Measurements from ENCODE around the gene SLC19A1.

SLC19A1 gene

DNA sequence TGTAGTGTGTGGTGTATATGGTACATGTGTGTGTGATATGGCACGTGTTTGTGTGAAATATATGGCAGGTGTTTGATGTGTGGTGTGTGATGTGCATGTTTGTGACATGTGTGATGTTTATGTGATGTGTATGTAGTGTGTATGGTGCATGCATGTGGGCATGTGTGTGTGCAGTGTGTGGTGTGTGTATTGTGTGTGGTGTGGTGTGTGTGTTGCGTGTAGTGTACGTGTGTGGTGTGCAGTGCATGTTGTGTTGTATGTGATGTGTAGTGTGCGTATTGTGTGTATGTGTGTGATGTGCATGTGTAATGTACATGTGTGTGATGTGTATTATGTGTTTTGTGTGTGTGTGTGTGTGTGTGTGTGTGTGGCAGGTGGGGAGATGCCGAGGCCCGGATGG is 65.7 kb downstream of the SLC19A1 start:
- TF ChIP-seq TAF1 (IDR thresholded peaks at IDR 0.05; ENCODE audit: low read depth): no peak
- no peak for TF ChIP-seq TEAD4 (IDR thresholded peaks at IDR 0.05)
- TF ChIP-seq FOXM1 (IDR thresholded peaks at IDR 0.05; ENCODE audit: borderline replicate concordance, low read depth): no peak
- no peak for TF ChIP-seq CEBPB (IDR thresholded peaks at IDR 0.05)
- TF ChIP-seq, protein P1, sequence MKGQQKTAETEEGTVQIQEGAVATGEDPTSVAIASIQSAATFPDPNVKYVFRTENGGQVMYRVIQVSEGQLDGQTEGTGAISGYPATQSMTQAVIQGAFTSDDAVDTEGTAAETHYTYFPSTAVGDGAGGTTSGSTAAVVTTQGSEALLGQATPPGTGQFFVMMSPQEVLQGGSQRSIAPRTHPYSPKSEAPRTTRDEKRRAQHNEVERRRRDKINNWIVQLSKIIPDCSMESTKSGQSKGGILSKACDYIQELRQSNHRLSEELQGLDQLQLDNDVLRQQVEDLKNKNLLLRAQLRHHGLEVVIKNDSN (IDR thresholded peaks at IDR 0.05): no peak
- TF ChIP-seq, protein P2, sequence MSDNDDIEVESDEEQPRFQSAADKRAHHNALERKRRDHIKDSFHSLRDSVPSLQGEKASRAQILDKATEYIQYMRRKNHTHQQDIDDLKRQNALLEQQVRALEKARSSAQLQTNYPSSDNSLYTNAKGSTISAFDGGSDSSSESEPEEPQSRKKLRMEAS (IDR thresholded peaks at IDR 0.05): no peak
- no peak for TF ChIP-seq EP300 (IDR thresholded peaks at IDR 0.05; ENCODE audit: borderline replicate concordance)
- TF ChIP-seq TCF12 (IDR thresholded peaks at IDR 0.05; ENCODE audit: low read depth): no peak
- no peak for TF ChIP-seq ZBTB7A (IDR thresholded peaks at IDR 0.05; ENCODE audit: low read depth)
- no peak for TF ChIP-seq EGR1 (IDR thresholded peaks at IDR 0.05)
- TF ChIP-seq CREB1 (IDR thresholded peaks at IDR 0.05; ENCODE audit: low read depth): no peak

DNA sequence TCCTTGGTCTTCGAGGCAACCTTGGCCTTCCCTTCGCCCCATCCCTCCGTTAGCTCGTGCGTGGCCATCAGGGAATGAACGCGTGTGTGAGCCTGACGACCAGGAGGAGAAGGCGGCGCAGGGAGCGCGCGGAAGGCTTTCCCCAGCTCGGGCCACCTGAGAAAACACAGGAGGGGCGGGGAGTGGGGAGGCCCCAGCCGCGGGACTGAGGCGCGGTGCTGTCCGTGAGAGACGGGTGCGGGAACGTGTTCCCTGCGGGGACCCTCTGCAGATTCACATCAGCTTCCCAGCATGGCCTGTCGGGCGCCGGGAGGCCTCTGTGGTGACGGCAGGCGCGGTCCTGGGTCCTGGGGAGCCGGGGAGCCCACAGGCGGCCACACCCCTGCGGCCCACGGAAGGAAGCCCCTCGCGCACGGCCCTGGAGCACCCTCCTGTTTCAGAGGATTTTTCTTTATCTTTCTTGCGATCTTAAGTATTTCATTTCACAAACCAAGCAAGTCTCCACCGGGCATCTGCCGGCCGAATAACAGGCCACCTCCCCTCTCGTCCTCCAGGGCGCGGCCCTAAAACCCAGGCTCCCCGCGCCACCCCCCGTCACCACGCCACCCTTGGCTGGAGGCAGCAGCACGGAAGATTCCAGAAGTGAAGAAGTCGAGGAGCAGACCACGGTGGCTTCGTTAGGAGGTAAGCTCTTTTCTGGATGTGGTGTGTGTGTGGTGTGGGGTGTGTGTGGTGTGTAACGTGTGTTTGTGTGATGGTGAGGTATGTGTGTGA is 66.3 kb downstream of the SLC19A1 start:
- no peak for TF ChIP-seq NFIC (IDR thresholded peaks at IDR 0.05)
- TF ChIP-seq, protein P3, sequence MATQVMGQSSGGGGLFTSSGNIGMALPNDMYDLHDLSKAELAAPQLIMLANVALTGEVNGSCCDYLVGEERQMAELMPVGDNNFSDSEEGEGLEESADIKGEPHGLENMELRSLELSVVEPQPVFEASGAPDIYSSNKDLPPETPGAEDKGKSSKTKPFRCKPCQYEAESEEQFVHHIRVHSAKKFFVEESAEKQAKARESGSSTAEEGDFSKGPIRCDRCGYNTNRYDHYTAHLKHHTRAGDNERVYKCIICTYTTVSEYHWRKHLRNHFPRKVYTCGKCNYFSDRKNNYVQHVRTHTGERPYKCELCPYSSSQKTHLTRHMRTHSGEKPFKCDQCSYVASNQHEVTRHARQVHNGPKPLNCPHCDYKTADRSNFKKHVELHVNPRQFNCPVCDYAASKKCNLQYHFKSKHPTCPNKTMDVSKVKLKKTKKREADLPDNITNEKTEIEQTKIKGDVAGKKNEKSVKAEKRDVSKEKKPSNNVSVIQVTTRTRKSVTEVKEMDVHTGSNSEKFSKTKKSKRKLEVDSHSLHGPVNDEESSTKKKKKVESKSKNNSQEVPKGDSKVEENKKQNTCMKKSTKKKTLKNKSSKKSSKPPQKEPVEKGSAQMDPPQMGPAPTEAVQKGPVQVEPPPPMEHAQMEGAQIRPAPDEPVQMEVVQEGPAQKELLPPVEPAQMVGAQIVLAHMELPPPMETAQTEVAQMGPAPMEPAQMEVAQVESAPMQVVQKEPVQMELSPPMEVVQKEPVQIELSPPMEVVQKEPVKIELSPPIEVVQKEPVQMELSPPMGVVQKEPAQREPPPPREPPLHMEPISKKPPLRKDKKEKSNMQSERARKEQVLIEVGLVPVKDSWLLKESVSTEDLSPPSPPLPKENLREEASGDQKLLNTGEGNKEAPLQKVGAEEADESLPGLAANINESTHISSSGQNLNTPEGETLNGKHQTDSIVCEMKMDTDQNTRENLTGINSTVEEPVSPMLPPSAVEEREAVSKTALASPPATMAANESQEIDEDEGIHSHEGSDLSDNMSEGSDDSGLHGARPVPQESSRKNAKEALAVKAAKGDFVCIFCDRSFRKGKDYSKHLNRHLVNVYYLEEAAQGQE (IDR thresholded peaks at IDR 0.05; ENCODE audit: low read depth): no peak
- no peak for TF ChIP-seq ZBTB7A (IDR thresholded peaks at IDR 0.05; ENCODE audit: low read depth)
- no peak for TF ChIP-seq YY1 (IDR thresholded peaks at IDR 0.05; ENCODE audit: low read depth)
- TF ChIP-seq CEBPB (IDR thresholded peaks at IDR 0.05): no peak
- TF ChIP-seq, protein P1 (IDR thresholded peaks at IDR 0.05): no peak
- no peak for TF ChIP-seq FOXM1 (IDR thresholded peaks at IDR 0.05; ENCODE audit: borderline replicate concordance, low read depth)
- TF ChIP-seq EGR1 (IDR thresholded peaks at IDR 0.05): no peak

DNA sequence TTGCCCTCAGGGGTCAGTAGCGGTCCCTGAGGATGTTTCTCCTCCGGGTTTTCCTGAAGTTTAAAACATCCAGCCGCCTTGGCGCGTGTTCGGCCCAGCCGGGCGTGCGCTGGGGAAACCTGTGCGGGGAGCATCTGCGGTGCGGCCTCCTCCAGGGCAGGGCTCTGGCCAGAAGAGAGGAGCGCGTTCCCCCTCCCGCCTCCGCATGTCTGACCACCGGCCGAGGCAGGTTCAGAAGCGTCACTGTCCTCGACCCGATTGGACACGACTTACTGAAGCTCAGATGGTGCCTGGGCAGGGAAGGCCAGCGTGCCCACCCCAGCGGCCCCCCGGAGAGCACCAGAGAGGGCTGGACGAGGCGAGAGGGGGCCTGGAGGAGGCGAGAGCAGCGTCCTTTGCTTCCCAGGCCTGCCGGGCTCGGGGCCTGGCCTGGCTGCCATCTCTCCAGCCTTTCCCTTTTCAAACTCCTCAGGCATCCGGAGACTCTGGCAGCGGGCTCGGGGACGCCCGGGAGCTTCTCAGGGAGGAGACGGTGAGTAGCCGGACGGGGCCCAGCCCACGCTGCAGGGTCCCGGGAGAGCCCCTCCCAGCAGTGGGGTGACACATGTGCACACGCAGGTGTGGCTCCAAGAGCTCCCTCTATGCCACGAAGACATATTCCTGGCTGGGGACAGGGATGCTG is 67.1 kb downstream of the SLC19A1 start:
- TF ChIP-seq CREB1 (IDR thresholded peaks at IDR 0.05; ENCODE audit: low read depth) (no peak), ZBTB7A (IDR thresholded peaks at IDR 0.05; ENCODE audit: low read depth) (no peak), CEBPB (IDR thresholded peaks at IDR 0.05) (no peak), NFIC (IDR thresholded peaks at IDR 0.05) (no peak), RAD21 (IDR thresholded peaks at IDR 0.05; ENCODE audit: low read depth) (no peak), TCF12 (IDR thresholded peaks at IDR 0.05; ENCODE audit: low read depth) (no peak), EP300 (IDR thresholded peaks at IDR 0.05; ENCODE audit: borderline replicate concordance) (no peak), TEAD4 (IDR thresholded peaks at IDR 0.05) (no peak), TAF1 (IDR thresholded peaks at IDR 0.05; ENCODE audit: low read depth) (no peak), YY1 (IDR thresholded peaks at IDR 0.05; ENCODE audit: low read depth) (no peak), EGR1 (IDR thresholded peaks at IDR 0.05) (no peak), FOXM1 (IDR thresholded peaks at IDR 0.05; ENCODE audit: borderline replicate concordance, low read depth) (no peak)
- TF ChIP-seq, protein P1 (IDR thresholded peaks at IDR 0.05): no peak
- TF ChIP-seq, protein P2 (IDR thresholded peaks at IDR 0.05): no peak
- TF ChIP-seq, protein P3 (IDR thresholded peaks at IDR 0.05; ENCODE audit: low read depth): no peak

DNA sequence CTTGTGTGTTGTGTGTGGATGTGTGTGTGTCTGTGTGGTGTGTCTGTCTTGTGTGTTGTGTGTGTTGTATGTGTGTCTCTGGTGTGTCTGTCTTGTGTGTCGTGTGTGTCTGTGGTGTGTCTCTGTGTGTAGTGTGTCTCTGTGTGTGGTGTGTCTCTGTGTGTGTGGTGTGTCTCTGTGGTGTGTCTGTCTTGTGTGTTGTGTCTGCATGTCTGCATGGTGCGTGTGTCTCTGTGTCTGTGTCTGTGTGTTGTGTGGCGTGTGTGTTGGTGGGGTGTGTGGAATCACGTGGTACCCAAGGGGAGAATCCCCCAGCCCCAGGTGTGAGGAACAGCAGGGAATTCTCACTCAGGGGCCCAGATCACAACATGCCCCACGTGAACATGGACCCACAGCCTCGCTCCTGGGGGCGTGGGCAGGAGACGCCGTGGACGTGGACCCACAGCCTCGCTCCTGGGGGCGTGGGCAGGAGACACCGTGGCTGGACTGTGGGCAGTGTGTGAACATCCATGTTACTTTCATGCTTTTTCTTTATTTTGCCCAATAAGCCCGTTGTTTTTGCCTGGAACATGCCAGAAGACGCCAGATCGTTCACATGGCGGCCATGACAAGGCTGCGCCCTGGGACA is 67.8 kb downstream of the SLC19A1 start:
- TF ChIP-seq NFIC (IDR thresholded peaks at IDR 0.05) (no peak), YY1 (IDR thresholded peaks at IDR 0.05; ENCODE audit: low read depth) (no peak), RAD21 (IDR thresholded peaks at IDR 0.05; ENCODE audit: low read depth) (no peak), EGR1 (IDR thresholded peaks at IDR 0.05) (no peak), ZBTB7A (IDR thresholded peaks at IDR 0.05; ENCODE audit: low read depth) (no peak), FOXM1 (IDR thresholded peaks at IDR 0.05; ENCODE audit: borderline replicate concordance, low read depth) (no peak), TEAD4 (IDR thresholded peaks at IDR 0.05) (no peak), CREB1 (IDR thresholded peaks at IDR 0.05; ENCODE audit: low read depth) (no peak), TCF12 (IDR thresholded peaks at IDR 0.05; ENCODE audit: low read depth) (no peak), EP300 (IDR thresholded peaks at IDR 0.05; ENCODE audit: borderline replicate concordance) (no peak), TAF1 (IDR thresholded peaks at IDR 0.05; ENCODE audit: low read depth) (no peak)
- TF ChIP-seq, protein P1 (IDR thresholded peaks at IDR 0.05): no peak
- TF ChIP-seq, protein P2 (IDR thresholded peaks at IDR 0.05): no peak
- TF ChIP-seq, protein P3 (IDR thresholded peaks at IDR 0.05; ENCODE audit: low read depth): no peak

All from Ishikawa (cell line).